ENCODE results near the gene COPB2.

The COPB2 gene

DNA sequence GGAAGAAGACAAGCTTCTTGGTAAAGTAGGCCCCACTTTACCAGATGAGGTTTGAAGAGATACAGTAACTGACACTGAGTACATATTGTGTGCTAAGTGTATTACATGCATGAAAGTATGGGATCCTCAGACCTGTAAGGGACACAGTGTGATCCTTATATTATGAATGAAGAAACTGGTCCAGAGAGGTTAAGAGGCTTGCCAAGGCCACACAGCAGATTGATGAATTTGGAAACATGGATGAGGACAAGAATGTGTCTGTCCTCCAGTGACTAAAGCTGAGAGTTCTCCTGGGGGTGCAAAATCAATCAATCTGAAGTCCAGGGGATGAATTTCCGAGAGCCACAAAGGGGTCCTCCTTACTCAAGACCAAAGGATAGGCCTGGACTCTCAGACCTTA is 77.0 kb downstream of the COPB2 start:
- no peaks in the 10 kb centered on the region for H3K4me1 Mint-ChIP-seq (ENCODE audit: low read depth)
- peaks cover 5% of the 10 kb centered on the region for H3K27me3 Mint-ChIP-seq
- no peaks in the 10 kb centered on the region for H3K9me3 Mint-ChIP-seq
- no peak overlapping the region for H3K4me3 Mint-ChIP-seq
- H3K36me3 Mint-ChIP-seq (ENCODE audit: low read depth): no peaks in the 10 kb centered on the region
- H3K27ac Mint-ChIP-seq: no peak overlapping the region

- peaks cover 5% of the 10 kb centered on the region for H3K27me3 Mint-ChIP-seq
- no peak overlapping the region for H3K27ac Mint-ChIP-seq
- H3K4me3 Mint-ChIP-seq: no peak overlapping the region
- no peaks in the 10 kb centered on the region for H3K4me1 Mint-ChIP-seq (ENCODE audit: low read depth)
- H3K36me3 Mint-ChIP-seq (ENCODE audit: low read depth): no peaks in the 10 kb centered on the region
- H3K9me3 Mint-ChIP-seq: no peaks in the 10 kb centered on the region
Observed at GRCh38 chr3:139311557-139311956, 77.9 kb downstream of the COPB2 start.

DNA sequence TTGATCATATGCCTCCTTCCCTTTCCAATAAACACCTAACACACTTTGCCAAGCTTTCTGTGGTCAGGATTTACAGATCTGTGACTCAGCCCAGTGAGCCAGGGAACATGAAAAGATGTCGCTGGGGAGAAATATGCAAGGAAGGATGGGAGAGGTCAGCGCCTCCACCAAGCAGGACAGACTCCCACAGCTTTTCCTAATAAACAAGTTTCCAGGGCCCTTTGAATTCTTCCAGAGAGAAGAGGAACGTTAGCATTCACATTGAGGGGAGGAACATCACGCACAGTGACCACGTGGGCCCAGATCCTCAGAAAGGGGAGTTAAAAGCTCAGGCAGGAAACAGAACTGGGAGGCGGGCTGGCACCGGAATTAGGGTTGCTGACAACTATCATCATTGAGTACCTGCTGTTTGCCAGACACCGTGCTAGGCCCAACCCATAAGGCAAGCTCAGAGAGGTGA is 78.9 kb downstream of the COPB2 start:
- H3K36me3 Mint-ChIP-seq (ENCODE audit: low read depth): no peaks in the 10 kb centered on the region
- no peaks in the 10 kb centered on the region for H3K4me1 Mint-ChIP-seq (ENCODE audit: low read depth)
- H3K9me3 Mint-ChIP-seq: no peaks in the 10 kb centered on the region
- H3K4me3 Mint-ChIP-seq: no peak overlapping the region
- H3K27me3 Mint-ChIP-seq: no peaks in the 10 kb centered on the region
- H3K27ac Mint-ChIP-seq: no peak overlapping the region

- no peaks in the 10 kb centered on the region for H3K9me3 Mint-ChIP-seq
- no peaks in the 10 kb centered on the region for H3K36me3 Mint-ChIP-seq (ENCODE audit: low read depth)
- H3K4me3 Mint-ChIP-seq: no peak overlapping the region
- H3K4me1 Mint-ChIP-seq (ENCODE audit: low read depth): no peaks in the 10 kb centered on the region
- H3K27me3 Mint-ChIP-seq: no peaks in the 10 kb centered on the region
- H3K27ac Mint-ChIP-seq: no peak overlapping the region
Observed at GRCh38 chr3:139309880-139310279, 79.6 kb downstream of the COPB2 start.

GRCh38 chr3:139309061-139309591 is 80.3 kb downstream of the COPB2 start:
- Mint-ChIP-seq H3K27ac (no peak overlapping the region), H3K9me3 (no peaks in the 10 kb centered on the region), H3K4me1 (ENCODE audit: low read depth) (no peaks in the 10 kb centered on the region), H3K27me3 (no peaks in the 10 kb centered on the region), H3K4me3 (no peak overlapping the region), H3K36me3 (ENCODE audit: low read depth) (no peaks in the 10 kb centered on the region)

DNA sequence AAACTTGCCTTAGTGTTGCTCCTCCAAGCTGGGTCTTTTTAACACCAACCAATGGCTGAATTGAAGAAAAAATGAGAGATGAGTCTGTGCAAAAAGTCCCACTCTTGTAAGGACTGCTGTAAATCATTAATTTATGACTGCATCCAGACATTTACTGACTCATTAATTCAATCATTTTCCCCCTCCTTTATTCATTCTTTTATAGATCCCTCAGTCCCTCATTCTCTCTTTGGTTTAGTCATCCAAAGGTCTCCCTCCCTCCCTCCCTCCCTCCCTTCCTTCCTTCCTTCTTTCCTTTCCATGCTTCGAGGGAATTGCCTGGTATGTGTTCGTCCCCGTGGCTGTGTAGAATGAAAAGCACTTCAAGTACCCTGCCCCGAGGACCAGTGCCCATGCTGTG is 80.9 kb downstream of the COPB2 start:
- Mint-ChIP-seq H3K27ac (no peak overlapping the region), H3K36me3 (ENCODE audit: low read depth) (no peaks in the 10 kb centered on the region), H3K4me1 (ENCODE audit: low read depth) (no peaks in the 10 kb centered on the region), H3K9me3 (no peaks in the 10 kb centered on the region), H3K4me3 (no peak overlapping the region), H3K27me3 (no peaks in the 10 kb centered on the region)

DNA sequence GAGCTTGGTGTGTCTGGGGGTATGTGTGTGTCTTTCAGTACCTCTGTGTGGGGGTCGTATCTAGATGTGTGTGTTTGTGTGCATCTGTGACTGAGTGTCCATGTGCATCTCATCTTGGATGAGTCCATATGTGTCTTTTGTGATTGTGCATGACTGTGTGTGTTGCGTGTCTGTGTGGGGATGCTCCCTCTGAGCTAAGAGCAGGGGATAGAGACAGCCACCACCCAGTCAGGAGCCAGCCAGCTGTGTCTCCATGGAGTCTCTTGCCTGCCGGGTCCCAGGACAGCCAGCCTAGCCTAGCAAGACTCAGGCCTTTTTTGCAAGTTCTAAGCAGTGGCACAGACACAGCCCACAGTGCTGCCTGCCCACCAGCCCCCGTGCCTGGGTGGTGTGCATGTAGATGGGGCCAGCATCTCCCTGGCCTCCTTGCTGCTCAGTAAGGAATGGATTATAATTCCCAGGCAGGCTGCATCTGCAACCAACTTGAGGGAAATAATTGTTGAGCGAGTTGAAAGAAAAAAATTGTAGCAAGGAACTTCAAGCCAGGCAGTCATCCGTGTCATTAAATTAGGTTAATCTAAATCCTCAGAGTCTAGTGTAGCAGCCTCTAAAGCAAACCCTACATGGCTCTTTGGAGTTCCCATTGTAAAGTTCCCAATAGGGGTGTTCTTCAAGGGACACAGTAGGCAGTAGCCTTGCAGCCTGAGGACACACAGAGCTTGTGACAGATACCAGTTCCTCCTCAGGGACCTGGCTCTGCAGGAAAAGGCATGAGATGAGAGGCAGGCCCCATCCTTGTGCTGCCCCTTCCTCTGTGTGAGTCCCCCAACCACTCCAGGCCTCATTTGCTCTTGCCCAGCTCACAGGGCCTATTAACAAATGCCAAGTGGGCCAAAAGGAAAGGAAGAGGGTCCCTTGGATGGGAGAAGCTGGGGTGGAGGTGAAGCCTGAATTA is 81.6 kb downstream of the COPB2 start:
- H3K4me1 Mint-ChIP-seq (ENCODE audit: low read depth): no peaks in the 10 kb centered on the region
- H3K4me3 Mint-ChIP-seq: no peak overlapping the region
- H3K36me3 Mint-ChIP-seq (ENCODE audit: low read depth): no peaks in the 10 kb centered on the region
- no peak overlapping the region for H3K27ac Mint-ChIP-seq
- H3K9me3 Mint-ChIP-seq: no peaks in the 10 kb centered on the region
- no peaks in the 10 kb centered on the region for H3K27me3 Mint-ChIP-seq

Data from stimulated activated naive CD8-positive, alpha-beta T cell treated with anti-CD3 and anti-CD28 coated beads, Interleukin-15, Interleukin-2, amounts not matched to agents 100 ng/mL and 50 ng/mL, for 24 hours (primary cell).